ENCODE measurements around the gene DLG2. TPM values are rescaled to one million over a fixed set of nuclear protein-coding genes. Genes with fewer than 3 reads are reported as not detected.

DLG2 gene
- total RNA-seq, 1 donor from 2014 or later: 0.17 TPM

- TF ChIP-seq CTCF (conservative IDR thresholded peaks at IDR 0.05; ENCODE audit: low read depth, low read length): no peak
- no peak overlapping the region for H3K4me3 ChIP-seq (ENCODE audit: low read depth, low read length)
- DNase-seq (ENCODE audit: low read depth): no peak
Observed at GRCh38 chr11:85485902-85486301, 141.2 kb downstream of the DLG2 start.

GRCh38 chr11:85483861-85484260, 143.3 kb downstream of the DLG2 start:
- no peak overlapping the region for H3K4me3 ChIP-seq (ENCODE audit: low read depth, low read length)
- no peak for TF ChIP-seq CTCF (conservative IDR thresholded peaks at IDR 0.05; ENCODE audit: low read depth, low read length)
- DNase-seq (ENCODE audit: low read depth): no peak

GRCh38 chr11:85481862-85482261, 145.3 kb downstream of the DLG2 start:
- no peak overlapping the region for H3K4me3 ChIP-seq (ENCODE audit: low read depth, low read length)

GRCh38 chr11:85475660-85476517, 151.3 kb downstream of the DLG2 start:
- no peak for DNase-seq (ENCODE audit: low read depth)
- H3K4me3 ChIP-seq (ENCODE audit: low read depth, low read length): no peak overlapping the region
- no peak for TF ChIP-seq CTCF (conservative IDR thresholded peaks at IDR 0.05; ENCODE audit: low read depth, low read length)

More at GRCh38 chr11:85481862-85482261, 145.3 kb downstream of the DLG2 start:
- no peak for TF ChIP-seq CTCF (conservative IDR thresholded peaks at IDR 0.05; ENCODE audit: low read depth, low read length)
- no peak for DNase-seq (ENCODE audit: low read depth)

GRCh38 chr11:85472953-85473352, 154.2 kb downstream of the DLG2 start:
- no peak for TF ChIP-seq CTCF (conservative IDR thresholded peaks at IDR 0.05; ENCODE audit: low read depth, low read length)
- DNase-seq (ENCODE audit: low read depth): no peak
- no peak overlapping the region for H3K4me3 ChIP-seq (ENCODE audit: low read depth, low read length)

GRCh38 chr11:85464283-85464682, 162.9 kb downstream of the DLG2 start:
- DNase-seq (ENCODE audit: low read depth): no peak
- TF ChIP-seq CTCF (conservative IDR thresholded peaks at IDR 0.05; ENCODE audit: low read depth, low read length): no peak
- H3K4me3 ChIP-seq (ENCODE audit: low read depth, low read length): no peak overlapping the region

GRCh38 chr11:85459304-85459703, 167.8 kb downstream of the DLG2 start:
- TF ChIP-seq CTCF (conservative IDR thresholded peaks at IDR 0.05; ENCODE audit: low read depth, low read length): no peak
- no peak overlapping the region for H3K4me3 ChIP-seq (ENCODE audit: low read depth, low read length)
- no peak for DNase-seq (ENCODE audit: low read depth)

Data from epithelial cell of proximal tubule (primary cell).